NK-92 treated with Interleukin-12 subunit alpha and Interleukin-12 subunit beta, amount 100 ng/mL, for 24 hours (cell line): ENCODE data around the gene PAOX.

Experiments
- DNase-seq: peaks from one replicate; lab custom pipeline; 2025; lab: John Stamatoyannopoulos, UW

Gene PAOX

GRCh38 chr10:133379152-133379800 lies at the start of gene PAOX:
Gene PAOX, plus strand, starts transcription at chr10:133379262. Its CDS starts 55 bp downstream, at chr10:133379317.
- DNase-seq: no peak

- peak; percentile 61 for DNase-seq
These were observed 49.4 kb upstream of the PAOX start for GRCh38 chr10:133329491-133330202.

GRCh38 chr10:133332936-133333699 lies 45.9 kb upstream of the PAOX start:
- DNase-seq: no peak

- no peak for DNase-seq
These were observed 44.4 kb upstream of the PAOX start for GRCh38 chr10:133334503-133335245.

- no peak for DNase-seq
These were observed 43.6 kb upstream of the PAOX start for GRCh38 chr10:133335246-133336117.

GRCh38 chr10:133336118-133336576 lies 42.9 kb upstream of the PAOX start:
- DNase-seq: no peak

GRCh38 chr10:133336577-133337369 lies 42.3 kb upstream of the PAOX start, which contains the start of gene CALY:
Gene CALY, minus strand, starts transcription at chr10:133336896. Its CDS starts 7,907 bp downstream, at chr10:133328989.
- no peak for DNase-seq

- no peak for DNase-seq
These were observed 41.7 kb upstream of the PAOX start for GRCh38 chr10:133337370-133337725.

GRCh38 chr10:133338080-133339071 lies 40.7 kb upstream of the PAOX start:
- no peak for DNase-seq

GRCh38 chr10:133339708-133340380 lies 39.2 kb upstream of the PAOX start:
- no peak for DNase-seq

- no peak for DNase-seq
These were observed 37.1 kb upstream of the PAOX start for GRCh38 chr10:133341983-133342382.

GRCh38 chr10:133342942-133343341 lies 36.1 kb upstream of the PAOX start:
- no peak for DNase-seq

- no peak for DNase-seq
These were observed 35.5 kb upstream of the PAOX start for GRCh38 chr10:133343558-133343957.

- DNase-seq: no peak
These were observed 34.8 kb upstream of the PAOX start for GRCh38 chr10:133344236-133344635.

- DNase-seq: no peak
These were observed 32.6 kb upstream of the PAOX start for GRCh38 chr10:133346413-133346812.

GRCh38 chr10:133347710-133348517 lies 31.1 kb upstream of the PAOX start:
- no peak for DNase-seq

- DNase-seq: no peak
These were observed 29.9 kb upstream of the PAOX start for GRCh38 chr10:133349160-133349568.
